Ishikawa (cell line): ENCODE measurements around the gene TTLL7.

ENCODE experiments used
- CEBPB ChIP-seq: IDR thresholded peaks from 2 replicates; pipeline ENCODE4 v1.6.1; 2012
- EGR1 ChIP-seq: IDR thresholded peaks from 2 replicates; pipeline ENCODE4 v1.6.1; 2012
- EP300 ChIP-seq: IDR thresholded peaks from 2 replicates; pipeline ENCODE4 v1.6.1; 2012; ENCODE audit warnings: borderline replicate concordance
- FOXM1 ChIP-seq: IDR thresholded peaks from 2 replicates; pipeline ENCODE4 v1.6.1; 2012; ENCODE audit warnings: low read depth, borderline replicate concordance
- MAX ChIP-seq: IDR thresholded peaks from 2 replicates; pipeline ENCODE4 v1.6.1; 2012
- NFIC ChIP-seq: IDR thresholded peaks from 2 replicates; pipeline ENCODE4 v1.6.1; 2012
- RAD21 ChIP-seq: IDR thresholded peaks from 2 replicates; pipeline ENCODE4 v1.6.1; 2012; ENCODE audit warnings: low read depth
- TAF1 ChIP-seq: IDR thresholded peaks from 2 replicates; pipeline ENCODE4 v1.6.1; 2012; ENCODE audit warnings: low read depth, mild to moderate bottlenecking
- ZBTB7A ChIP-seq: IDR thresholded peaks from 2 replicates; pipeline ENCODE4 v1.6.1; 2012; ENCODE audit warnings: low read depth
- TF ChIP-seq, protein P1 (sequence below): IDR thresholded peaks from 2 replicates; pipeline ENCODE4 v1.6.1; 2012; ENCODE audit warnings: low read depth, mild to moderate bottlenecking
- TF ChIP-seq, protein P2 (sequence below): IDR thresholded peaks from 2 replicates; pipeline ENCODE4 v1.6.1; 2012

- TF ChIP-seq MAX, result no peak
- TF ChIP-seq EP300, result no peak
- TF ChIP-seq CEBPB, result no peak
- TF ChIP-seq, protein P1, sequence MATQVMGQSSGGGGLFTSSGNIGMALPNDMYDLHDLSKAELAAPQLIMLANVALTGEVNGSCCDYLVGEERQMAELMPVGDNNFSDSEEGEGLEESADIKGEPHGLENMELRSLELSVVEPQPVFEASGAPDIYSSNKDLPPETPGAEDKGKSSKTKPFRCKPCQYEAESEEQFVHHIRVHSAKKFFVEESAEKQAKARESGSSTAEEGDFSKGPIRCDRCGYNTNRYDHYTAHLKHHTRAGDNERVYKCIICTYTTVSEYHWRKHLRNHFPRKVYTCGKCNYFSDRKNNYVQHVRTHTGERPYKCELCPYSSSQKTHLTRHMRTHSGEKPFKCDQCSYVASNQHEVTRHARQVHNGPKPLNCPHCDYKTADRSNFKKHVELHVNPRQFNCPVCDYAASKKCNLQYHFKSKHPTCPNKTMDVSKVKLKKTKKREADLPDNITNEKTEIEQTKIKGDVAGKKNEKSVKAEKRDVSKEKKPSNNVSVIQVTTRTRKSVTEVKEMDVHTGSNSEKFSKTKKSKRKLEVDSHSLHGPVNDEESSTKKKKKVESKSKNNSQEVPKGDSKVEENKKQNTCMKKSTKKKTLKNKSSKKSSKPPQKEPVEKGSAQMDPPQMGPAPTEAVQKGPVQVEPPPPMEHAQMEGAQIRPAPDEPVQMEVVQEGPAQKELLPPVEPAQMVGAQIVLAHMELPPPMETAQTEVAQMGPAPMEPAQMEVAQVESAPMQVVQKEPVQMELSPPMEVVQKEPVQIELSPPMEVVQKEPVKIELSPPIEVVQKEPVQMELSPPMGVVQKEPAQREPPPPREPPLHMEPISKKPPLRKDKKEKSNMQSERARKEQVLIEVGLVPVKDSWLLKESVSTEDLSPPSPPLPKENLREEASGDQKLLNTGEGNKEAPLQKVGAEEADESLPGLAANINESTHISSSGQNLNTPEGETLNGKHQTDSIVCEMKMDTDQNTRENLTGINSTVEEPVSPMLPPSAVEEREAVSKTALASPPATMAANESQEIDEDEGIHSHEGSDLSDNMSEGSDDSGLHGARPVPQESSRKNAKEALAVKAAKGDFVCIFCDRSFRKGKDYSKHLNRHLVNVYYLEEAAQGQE, result no peak
- no peak for TF ChIP-seq TAF1
- TF ChIP-seq, protein P2, sequence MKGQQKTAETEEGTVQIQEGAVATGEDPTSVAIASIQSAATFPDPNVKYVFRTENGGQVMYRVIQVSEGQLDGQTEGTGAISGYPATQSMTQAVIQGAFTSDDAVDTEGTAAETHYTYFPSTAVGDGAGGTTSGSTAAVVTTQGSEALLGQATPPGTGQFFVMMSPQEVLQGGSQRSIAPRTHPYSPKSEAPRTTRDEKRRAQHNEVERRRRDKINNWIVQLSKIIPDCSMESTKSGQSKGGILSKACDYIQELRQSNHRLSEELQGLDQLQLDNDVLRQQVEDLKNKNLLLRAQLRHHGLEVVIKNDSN, result no peak
- TF ChIP-seq NFIC, result no peak
- no peak for TF ChIP-seq EGR1
- TF ChIP-seq FOXM1, result no peak
- no peak for TF ChIP-seq RAD21
- TF ChIP-seq ZBTB7A, result no peak
Observed at GRCh38 chr1:83909687-83910086, 89.2 kb downstream of the TTLL7 start.
